Uterus (tissue), 2 donors: ENCODE results near the gene RBFOX2.

Source experiments
- POLR2A ChIP-seq, 2 donors: fragments of 450-650 bp; IDR thresholded peaks; one replicate each; pipeline ENCODE4 v1.6.1; 2016; ENCODE audit warnings: antibody characterized with exemption in 2 of 2, mild to moderate bottlenecking in 1 of 2, moderate library complexity in 1 of 2
- TF ChIP-seq, protein P1 (sequence below), 4 experiments: fragments of 200-600 bp in 2 of 4; fragments of 450-650 bp in 2 of 4; sonication (generic) in 2 of 4; IDR thresholded peaks; one replicate each; pipeline ENCODE4 v1.5.1; 2016 to 2019; ENCODE audit warnings: antibody characterized with exemption in 4 of 4, mild to moderate bottlenecking in 2 of 4, moderate library complexity in 1 of 4

DNA sequence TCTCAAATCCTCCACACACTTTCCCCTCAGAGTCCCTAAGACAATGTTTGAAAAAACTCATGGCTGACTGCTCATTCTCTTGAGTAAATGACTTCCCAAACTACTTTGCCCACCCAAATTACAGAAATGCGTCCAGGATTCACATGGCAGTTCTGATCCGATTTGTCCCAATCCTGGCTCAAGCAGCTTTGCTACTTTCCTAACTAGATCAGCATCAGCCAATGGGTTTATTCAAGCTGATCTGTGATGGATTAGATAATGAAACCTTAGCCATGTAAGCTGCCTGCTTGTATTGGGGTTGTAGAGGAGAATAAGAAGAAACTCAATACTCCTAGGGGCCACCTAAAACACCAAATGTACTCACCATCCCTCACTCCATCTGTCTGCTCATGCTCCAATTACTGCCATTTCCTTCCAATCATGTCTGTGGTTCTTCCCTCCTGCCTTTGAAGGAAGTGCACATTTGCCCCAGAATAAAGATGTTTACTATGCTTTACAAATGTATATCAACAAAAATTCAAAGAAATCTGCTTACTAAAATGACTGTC lies 6.9 kb downstream of the RBFOX2 start:
- TF ChIP-seq, protein P1, sequence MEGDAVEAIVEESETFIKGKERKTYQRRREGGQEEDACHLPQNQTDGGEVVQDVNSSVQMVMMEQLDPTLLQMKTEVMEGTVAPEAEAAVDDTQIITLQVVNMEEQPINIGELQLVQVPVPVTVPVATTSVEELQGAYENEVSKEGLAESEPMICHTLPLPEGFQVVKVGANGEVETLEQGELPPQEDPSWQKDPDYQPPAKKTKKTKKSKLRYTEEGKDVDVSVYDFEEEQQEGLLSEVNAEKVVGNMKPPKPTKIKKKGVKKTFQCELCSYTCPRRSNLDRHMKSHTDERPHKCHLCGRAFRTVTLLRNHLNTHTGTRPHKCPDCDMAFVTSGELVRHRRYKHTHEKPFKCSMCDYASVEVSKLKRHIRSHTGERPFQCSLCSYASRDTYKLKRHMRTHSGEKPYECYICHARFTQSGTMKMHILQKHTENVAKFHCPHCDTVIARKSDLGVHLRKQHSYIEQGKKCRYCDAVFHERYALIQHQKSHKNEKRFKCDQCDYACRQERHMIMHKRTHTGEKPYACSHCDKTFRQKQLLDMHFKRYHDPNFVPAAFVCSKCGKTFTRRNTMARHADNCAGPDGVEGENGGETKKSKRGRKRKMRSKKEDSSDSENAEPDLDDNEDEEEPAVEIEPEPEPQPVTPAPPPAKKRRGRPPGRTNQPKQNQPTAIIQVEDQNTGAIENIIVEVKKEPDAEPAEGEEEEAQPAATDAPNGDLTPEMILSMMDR (IDR thresholded peaks at IDR 0.05), result no peak
- TF ChIP-seq POLR2A (IDR thresholded peaks at IDR 0.05), result no peak
